Gastrocnemius medialis (tissue), 4 donors: ENCODE measurements around the gene ORAI2.
"Not testable (repeated sequence)": the region's sequence is repeated elsewhere in the genome, so short reads cannot be mapped to it uniquely, and the experiment has no call there.

Experiments
- CTCF ChIP-seq, 5 experiments: fragments of 450-650 bp in 3 of 5; fragments of 200-600 bp in 2 of 5; sonication (generic) in 2 of 5; IDR thresholded peaks in 4 of 5; conservative IDR thresholded peaks in 1 of 5; 1 replicate in 4 of 5; 2 replicates in 1 of 5; pipeline ENCODE4 v1.5.1; 2016 to 2019; ENCODE audit warnings: antibody characterized with exemption in 5 of 5, mild to moderate bottlenecking in 3 of 5, moderate library complexity in 3 of 5
- POLR2A ChIP-seq, 2 donors: fragments of 450-650 bp; IDR thresholded peaks; one replicate each; pipeline ENCODE4 v1.6.1; 2017; ENCODE audit warnings: antibody characterized with exemption in 2 of 2, mild to moderate bottlenecking in 2 of 2, moderate library complexity in 2 of 2

GRCh38 chr7:102479209-102479584 is 45.8 kb downstream of the ORAI2 start:
- TF ChIP-seq CTCF (IDR thresholded peaks at IDR 0.05 in 4 of 5, conservative IDR thresholded peaks at IDR 0.05 in 1 of 5); POLR2A (IDR thresholded peaks at IDR 0.05): not testable (repeated sequence)
